ENCODE results near the gene CD52. TPM values are rescaled to one million over a fixed set of nuclear protein-coding genes. Genes with fewer than 3 reads are reported as not detected.
A peak's percentile ranks its signal among the peaks of the same experiment; 100 is the strongest.
"Not testable (repeated sequence)": the region's sequence is repeated elsewhere in the genome, so short reads cannot be mapped to it uniquely, and the experiment has no call there.

CD52 gene
- polyA plus RNA-seq, 1 donor from 2014 or later = 10,525 TPM

DNA sequence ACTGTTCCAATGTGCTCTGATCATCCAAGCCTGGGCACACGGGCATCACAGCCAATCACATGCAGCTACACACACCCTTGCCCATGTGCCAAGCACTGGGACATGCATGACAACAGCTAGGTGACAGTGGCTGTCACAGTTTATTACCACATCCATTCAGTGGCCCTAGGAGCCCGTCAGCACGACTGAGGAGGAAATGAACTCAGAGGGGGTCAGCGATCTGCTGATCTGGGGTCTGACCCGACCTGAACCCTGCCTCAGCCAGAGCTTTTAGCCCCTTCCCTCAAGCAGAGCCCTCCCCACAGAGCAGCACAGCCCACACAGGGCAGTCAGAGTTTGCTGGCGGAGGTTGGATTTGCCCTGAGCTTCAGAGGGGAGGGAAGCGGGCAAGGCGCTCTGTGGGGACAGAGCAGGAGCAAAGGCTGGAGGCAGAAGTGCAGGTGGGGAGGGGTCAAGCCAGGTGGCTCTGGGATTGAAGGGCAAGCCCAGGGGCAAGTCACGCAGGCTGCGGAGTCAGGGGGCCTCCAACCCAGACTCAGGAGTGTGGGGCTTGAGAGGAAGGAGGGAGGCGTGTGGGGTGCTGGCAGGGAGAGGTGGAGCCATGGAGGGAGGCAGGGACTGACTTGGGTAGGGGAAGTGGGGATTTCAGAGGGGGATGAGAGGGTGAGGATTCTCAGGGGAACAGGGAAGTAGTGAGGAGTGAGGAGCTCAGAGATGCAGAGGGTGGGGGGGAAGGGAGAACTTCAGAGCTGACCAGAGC is 27.5 kb upstream of the CD52 start:
- H3K36me3 Mint-ChIP-seq = peaks cover 2% of the 10 kb centered on the region
- no peaks in the 10 kb centered on the region for H3K27me3 Mint-ChIP-seq
- peak overlapping the region; percentile 66 to 94 (median 90) for H3K4me3 Mint-ChIP-seq
- no peaks in the 10 kb centered on the region for H3K9me3 Mint-ChIP-seq
- H3K27ac Mint-ChIP-seq = peak overlapping the region; percentile 98 to 100 (median 100)
- H3K4me1 Mint-ChIP-seq = peaks cover 43 to 68% (median 63%) of the 10 kb centered on the region in 3 donors

DNA sequence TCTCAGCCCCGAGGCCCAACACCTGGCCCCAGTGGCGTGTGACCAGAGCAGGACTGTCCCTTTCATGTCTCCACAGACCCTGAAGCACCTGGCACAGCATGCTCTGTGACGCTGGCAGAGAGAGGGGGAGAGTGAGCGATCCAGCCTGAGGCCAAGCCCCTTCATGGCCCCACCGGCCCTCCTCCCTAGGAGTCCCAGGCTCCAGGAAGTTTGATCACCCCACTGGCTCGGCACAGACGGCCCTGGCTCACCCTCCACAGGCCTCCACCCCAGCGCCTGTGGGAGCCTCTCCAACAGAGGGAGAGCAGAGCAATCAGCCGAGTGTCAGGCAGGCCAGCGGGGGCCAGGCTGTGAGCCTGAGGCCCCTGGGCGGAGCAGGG is 26.9 kb upstream of the CD52 start:
- Mint-ChIP-seq H3K27me3 (no peaks in the 10 kb centered on the region), H3K4me1 (peaks cover 43 to 68% (median 59%) of the 10 kb centered on the region in 3 donors), H3K9me3 (no peaks in the 10 kb centered on the region), H3K27ac (peak overlapping the region; percentile 98 to 100 (median 100)), H3K4me3 (peak overlapping the region; percentile 22 to 94 (median 62)), H3K36me3 (peaks cover 2% of the 10 kb centered on the region)

DNA sequence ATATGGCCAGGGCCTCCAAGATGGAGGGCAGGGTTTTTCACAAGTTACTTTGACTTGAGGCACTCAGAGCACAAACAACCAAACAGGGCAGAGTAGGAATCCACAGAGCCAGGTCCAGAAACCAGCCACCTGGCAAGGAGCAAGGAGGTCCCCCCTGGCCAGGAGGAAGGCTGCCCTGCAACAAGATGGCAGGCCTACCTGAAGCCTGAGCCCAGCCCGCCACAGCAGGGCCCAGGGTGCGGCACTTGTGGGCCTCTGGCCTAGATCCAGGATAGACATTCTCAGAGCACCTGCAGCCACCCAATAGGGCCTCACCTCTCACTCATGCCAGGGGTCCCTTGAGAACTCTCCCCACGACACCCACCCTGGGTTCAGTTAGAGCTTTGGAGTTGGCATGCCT is 26.3 kb upstream of the CD52 start:
- Mint-ChIP-seq H3K27me3 (no peaks in the 10 kb centered on the region), H3K36me3 (peaks cover 2% of the 10 kb centered on the region)

DNA sequence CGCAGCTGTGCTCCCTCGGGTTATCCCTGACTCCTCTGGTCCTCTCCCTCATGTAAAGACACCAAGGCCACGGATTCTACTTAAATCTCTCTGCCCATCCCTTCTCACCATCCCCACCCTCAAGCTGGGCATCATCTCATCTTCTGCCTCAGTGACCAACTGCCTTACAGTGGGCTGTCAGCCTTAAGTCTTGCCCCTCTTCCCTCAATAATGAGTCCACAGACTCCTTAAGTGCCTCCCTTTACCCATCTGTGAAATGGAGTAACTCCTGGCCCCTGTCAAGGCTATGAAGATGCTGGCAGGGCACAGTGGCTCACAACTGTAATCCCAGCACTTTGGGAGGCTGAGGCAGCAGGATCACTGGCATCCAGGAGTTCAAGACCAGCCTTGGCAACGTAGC is 25.8 kb upstream of the CD52 start:
- Mint-ChIP-seq H3K4me1 (peaks cover 42 to 60% (median 53%) of the 10 kb centered on the region in 3 donors), H3K4me3 (peak overlapping the region in 3 of 4 donors; percentile 46 to 88 (median 85)), H3K27me3 (no peaks in the 10 kb centered on the region), H3K27ac (peak overlapping the region; percentile 98 to 100 (median 100)), H3K36me3 (peaks cover 2% of the 10 kb centered on the region), H3K9me3 (no peaks in the 10 kb centered on the region)

More for the DNA sequence above, 26.3 kb upstream of the CD52 start:
- Mint-ChIP-seq H3K4me3 (peak overlapping the region in 2 of 4 donors; percentile 46 to 88), H3K9me3 (no peaks in the 10 kb centered on the region), H3K4me1 (peaks cover 43 to 62% (median 54%) of the 10 kb centered on the region in 3 donors), H3K27ac (peak overlapping the region; percentile 98 to 100 (median 100))

DNA sequence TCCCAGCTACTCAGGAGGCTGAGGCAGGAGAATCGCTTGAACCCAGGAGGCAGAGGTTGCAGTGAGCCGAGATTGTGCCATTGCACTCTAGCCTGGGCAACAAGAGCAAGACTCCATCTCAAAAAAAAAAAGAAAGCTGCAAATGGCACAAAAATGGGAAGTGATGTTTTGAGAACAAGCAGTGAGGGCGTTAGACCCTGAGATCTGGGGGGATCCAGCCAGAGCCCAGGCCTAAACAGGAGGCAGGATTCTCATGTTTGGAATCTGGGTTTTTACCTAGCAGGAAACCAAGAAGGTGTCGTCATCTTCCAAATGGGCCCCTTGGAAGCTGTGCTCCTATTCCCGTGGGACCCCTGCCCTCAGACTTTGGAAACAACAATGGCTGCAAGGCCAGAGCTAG is 25.0 kb upstream of the CD52 start:
- Mint-ChIP-seq H3K27ac (peak overlapping the region; percentile 85 to 100 (median 100)), H3K4me3 (peak overlapping the region in 3 of 4 donors; percentile 46 to 85 (median 48)), H3K4me1 (peaks cover 34 to 52% (median 46%) of the 10 kb centered on the region in 3 donors)
- not testable (repeated sequence) for H3K27me3 Mint-ChIP-seq, H3K9me3 Mint-ChIP-seq, H3K36me3 Mint-ChIP-seq

DNA sequence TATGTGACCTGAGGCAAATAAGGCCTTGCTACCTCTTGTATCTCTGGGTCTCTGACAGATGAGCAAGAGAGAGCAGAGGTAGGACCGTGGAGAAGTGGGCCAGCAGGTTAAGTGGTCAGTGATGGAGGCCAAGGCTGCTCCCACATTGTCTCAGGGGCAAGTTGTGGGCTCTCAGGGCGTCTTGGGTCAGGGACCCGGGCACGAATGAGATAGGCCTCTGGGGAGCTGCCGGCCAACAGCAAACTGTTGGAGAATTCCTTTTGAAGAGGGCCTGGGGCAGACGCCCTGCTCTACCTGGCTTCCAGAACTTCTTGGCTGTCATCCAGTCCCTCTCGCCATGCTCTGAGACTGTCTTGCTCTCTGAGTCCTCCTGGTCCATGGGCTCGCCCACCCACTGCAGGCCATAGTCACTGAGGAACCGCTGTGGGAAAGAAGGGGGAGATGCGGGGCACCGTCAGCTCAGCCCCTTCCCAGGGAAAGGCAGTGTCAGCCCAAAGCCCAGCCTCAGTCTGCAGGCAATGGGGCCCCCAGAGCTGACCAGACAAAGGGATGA is 23.8 kb upstream of the CD52 start:
- peaks cover 24 to 42% (median 35%) of the 10 kb centered on the region in 3 donors for H3K4me1 Mint-ChIP-seq
- H3K9me3 Mint-ChIP-seq = no peaks in the 10 kb centered on the region
- H3K4me3 Mint-ChIP-seq = peak overlapping the region in 1 of 4 donors; percentile 68
- peaks cover 2% of the 10 kb centered on the region for H3K36me3 Mint-ChIP-seq
- peak overlapping the region; percentile 31 to 65 (median 53) for H3K27ac Mint-ChIP-seq
- H3K27me3 Mint-ChIP-seq = no peaks in the 10 kb centered on the region

DNA sequence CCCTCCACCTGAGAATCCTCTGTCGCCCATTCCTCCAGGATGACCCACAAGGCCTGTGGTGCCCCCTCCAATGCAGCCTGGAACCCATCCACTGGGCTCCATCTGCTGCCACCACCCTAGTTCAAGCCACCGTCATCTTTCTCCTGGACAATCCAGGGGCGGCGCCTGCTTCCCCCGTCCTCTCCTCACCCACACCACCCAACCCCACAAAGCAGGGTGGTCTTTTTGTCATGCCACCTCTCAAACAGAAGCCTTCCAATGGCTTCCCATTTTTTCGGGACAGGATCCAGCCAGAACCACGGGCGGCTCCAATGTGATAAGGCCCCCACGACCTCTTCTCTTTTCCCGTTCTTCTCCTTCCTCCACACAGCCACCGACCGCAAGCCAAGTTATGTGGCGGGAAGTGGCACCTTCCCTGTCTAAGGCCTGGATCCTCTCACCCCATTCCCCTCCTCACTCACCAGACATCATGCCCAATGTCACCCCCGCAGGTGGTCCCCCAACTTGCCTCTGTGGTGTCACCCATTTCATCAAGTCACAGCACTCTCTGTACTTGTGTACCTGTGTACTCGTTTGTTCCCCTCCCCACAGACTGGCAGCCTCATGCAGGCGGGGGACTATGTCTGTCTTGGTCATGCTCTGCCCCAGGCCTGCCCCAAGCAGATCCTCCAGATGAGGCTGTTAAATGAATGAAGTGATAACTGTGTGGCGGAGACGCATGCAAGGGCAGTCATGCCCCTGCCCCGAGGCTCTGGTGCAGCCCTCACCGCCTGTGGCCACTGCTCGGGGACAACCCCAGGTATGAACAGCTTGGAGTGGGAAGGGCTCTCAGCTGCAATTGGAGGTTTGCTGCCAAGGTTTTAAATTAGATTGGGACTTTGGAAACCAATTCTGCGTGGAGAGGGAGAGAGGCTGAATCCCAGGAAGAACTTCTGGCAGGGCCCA is 22.3 kb upstream of the CD52 start:
- Mint-ChIP-seq H3K36me3 (peaks cover 2% of the 10 kb centered on the region), H3K27ac (peak overlapping the region in 2 of 3 donors; percentile 47 to 73), H3K27me3 (no peaks in the 10 kb centered on the region), H3K4me3 (peak overlapping the region in 2 of 4 donors; percentile 36 to 42), H3K4me1 (peaks cover 20 to 38% (median 23%) of the 10 kb centered on the region in 3 donors), H3K9me3 (no peaks in the 10 kb centered on the region)

DNA sequence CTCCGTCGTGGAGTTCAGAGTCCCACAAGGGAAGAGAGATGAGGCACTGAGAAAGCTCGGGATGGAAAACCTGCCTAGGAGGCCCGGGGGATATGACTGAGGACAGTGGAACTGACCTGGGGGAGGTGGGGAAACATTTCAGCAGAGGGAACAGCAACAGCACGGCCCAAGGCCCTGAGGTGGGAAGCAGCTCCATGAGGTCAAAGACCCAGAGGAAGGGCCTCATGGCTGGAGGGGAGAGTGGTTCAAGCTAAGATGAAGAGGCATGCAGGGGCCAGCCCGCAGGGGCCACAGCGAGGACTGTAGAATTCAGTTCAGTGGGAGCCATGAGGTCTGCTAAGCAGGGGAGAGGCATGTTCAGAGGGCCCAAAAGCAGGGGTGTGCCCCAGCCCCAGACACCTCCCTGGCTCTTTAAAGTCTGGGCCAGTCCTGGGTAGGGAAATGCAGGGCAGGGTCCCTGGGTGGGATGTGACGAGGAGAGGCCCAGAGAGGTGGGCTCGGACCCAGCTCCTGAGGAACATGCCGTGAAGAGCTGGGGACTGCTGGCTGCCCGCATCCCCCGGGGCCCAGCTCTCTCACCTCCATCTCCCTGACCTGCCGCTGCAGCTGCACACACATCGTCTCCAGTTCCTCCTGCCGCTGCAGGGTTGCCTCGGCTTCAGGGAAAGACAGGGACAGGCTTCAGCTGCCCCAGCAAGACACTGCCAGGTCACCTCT is 21.3 kb upstream of the CD52 start:
- peaks cover 16 to 28% (median 20%) of the 10 kb centered on the region in 3 donors for H3K4me1 Mint-ChIP-seq
- no peak overlapping the region for H3K27ac Mint-ChIP-seq
- no peaks in the 10 kb centered on the region for H3K9me3 Mint-ChIP-seq
- H3K27me3 Mint-ChIP-seq = no peaks in the 10 kb centered on the region
- H3K4me3 Mint-ChIP-seq = no peak overlapping the region
- H3K36me3 Mint-ChIP-seq = peaks cover 2% of the 10 kb centered on the region

DNA sequence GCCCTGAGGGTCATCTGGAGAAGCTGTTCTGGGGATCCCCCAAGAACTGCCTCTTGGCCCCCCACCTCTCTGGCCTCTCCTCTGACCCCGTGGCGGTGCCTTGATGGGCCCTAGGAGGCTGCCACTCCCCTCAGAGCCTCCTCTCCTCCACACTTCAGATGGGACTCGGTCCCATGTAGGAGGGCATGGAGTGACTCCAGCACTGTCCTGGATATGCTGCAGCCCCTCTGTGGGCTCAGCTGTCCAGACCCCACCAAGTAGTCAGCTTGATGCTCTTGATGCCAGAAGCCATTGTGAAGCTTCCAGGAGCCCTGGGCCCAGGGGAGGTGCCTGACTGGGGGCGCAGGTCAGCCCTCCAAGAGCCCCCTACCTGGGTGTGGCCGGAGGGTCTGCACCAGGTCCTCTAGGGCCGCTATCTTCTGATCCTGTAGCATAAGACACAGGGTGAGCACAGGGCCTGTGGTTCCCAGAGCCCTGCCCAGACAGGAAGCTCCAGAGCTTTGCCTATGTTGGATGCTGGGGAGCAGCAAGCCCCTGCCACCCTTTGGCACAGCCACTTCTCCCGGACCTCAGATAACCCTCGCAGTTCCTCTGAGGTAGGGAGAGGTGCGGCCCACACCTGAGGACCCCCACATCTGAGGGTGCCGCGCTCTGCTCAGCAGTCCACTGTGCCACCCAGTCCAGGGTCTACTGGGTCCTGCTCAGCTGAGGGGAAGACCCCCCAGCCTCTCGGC is 20.5 kb upstream of the CD52 start:
- Mint-ChIP-seq H3K27me3 (no peaks in the 10 kb centered on the region), H3K36me3 (peaks cover 2% of the 10 kb centered on the region), H3K9me3 (no peaks in the 10 kb centered on the region), H3K4me3 (no peak overlapping the region), H3K4me1 (peaks cover 11 to 21% (median 16%) of the 10 kb centered on the region in 3 donors), H3K27ac (no peak overlapping the region)

DNA sequence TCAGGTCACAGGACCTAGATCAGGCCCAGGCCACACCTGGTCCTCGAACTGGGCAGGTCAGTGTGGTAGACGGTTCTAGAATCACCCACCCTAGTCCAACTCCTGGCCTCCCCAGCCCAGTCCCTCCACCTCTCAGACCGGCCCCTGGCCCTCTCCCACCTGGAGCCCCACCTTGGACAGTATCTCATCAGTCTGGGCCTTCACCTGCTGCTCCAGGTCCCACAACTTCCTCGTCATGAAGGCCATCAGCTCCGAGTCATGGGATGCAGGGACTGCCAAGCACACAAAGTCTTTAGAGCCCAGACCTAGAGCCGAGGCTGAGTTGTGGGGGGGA is 20.0 kb upstream of the CD52 start:
- Mint-ChIP-seq H3K27me3 (no peaks in the 10 kb centered on the region), H3K4me1 (peaks cover 9 to 20% (median 13%) of the 10 kb centered on the region in 3 donors), H3K36me3 (peaks cover 2% of the 10 kb centered on the region), H3K27ac (no peak overlapping the region), H3K4me3 (no peak overlapping the region), H3K9me3 (no peaks in the 10 kb centered on the region)

DNA sequence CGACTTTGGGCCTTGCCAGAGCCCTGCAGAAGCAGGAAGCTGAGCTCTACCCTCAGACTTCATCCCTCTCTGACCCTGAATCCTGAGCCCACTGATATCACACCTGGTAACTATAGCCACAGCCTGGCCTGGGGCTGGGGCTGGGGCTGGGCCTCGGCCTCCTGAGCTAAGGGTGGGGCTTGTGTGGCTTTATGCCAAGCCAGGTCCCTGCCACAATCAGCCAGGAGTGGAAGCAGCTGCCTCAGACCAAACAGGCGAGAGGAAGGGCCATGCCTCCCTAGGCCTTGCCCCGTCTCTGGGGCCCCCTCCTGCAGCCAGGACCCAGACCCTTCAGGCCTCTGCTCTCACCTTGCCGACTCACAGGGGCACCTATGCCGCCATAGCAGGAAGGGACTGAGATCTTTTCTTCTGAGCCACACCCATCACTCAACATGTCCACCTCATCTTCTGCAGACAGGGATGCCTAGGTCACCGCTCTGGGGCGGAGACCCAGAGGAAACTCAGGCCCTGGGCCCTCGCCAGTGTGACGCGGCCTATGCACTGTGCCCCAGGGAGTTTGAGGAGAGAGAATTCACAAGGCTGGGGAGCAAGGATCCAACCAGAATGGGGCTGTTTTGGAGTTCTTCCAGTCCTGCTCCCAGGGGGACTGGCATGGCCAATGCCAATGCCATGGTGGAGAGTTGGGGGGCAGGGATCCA is 17.0 kb upstream of the CD52 start:
- Mint-ChIP-seq H3K4me3 (no peak overlapping the region), H3K27me3 (no peaks in the 10 kb centered on the region), H3K27ac (no peak overlapping the region), H3K4me1 (peaks cover 5 to 15% (median 8%) of the 10 kb centered on the region in 3 donors), H3K36me3 (no peaks in the 10 kb centered on the region), H3K9me3 (no peaks in the 10 kb centered on the region)

DNA sequence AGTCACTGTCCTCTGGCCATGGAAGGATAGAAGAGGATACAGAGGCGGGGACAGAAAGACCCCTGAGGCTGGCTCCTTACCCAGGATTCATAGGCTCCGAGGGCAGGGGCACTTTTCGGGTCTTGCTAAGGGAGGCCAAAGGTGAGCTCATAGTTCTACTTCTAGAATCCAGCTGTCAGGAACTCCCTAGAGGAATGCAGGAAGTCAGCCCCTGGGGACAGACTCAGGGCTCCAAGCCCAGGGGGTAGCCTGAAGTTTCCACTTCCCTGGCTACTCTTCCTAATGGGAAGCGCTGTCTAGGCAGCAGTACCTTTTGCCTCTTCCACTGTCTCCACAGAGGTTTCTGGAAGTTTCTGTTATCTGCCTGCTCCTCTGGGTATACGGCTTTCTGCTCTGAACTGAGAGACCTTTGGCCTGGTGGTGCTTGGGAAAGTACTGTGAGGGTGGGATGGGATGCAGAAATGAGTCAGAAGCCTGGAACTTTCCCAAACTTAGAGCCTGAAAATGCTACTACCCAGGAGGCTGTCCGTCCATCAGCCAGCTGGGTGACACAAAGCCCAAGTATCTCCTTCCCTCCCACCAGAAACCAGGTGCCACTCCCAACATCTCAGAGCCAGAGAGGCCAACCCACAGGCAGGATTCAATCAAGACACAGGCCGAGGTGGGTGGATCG is 14.9 kb upstream of the CD52 start:
- Mint-ChIP-seq H3K9me3 (no peaks in the 10 kb centered on the region), H3K36me3 (peaks cover 3% of the 10 kb centered on the region), H3K4me3 (peak overlapping the region in 2 of 4 donors; percentile 7 to 20), H3K4me1 (peaks cover 20 to 32% (median 26%) of the 10 kb centered on the region in 3 donors), H3K27me3 (no peaks in the 10 kb centered on the region), H3K27ac (no peak overlapping the region)

Measured in IgD-negative memory B cell (primary cell).